ENCODE results near the gene C11orf42.

The C11orf42 gene

GRCh38 chr11:6201481-6201880 lies 3.9 kb upstream of the C11orf42 start:
- Histone ChIP-seq H3K27me3 (ENCODE audit: insufficient read depth, low read depth, severe bottlenecking) (no peaks in the 10 kb centered on the region), H3K27ac (no peak overlapping the region), H3K9me3 (ENCODE audit: severe bottlenecking) (no peaks in the 10 kb centered on the region), H3K4me3 (ENCODE audit: low read depth, low read length) (no peak overlapping the region), H3K36me3 (no peaks in the 10 kb centered on the region; the same call in 1 of the 2 replicates)
- no peak for TF ChIP-seq CTCF (IDR thresholded peaks at IDR 0.05; ENCODE audit: low read depth, low read length)
- no peak for DNase-seq

- H3K9me3 ChIP-seq (ENCODE audit: severe bottlenecking) = no peaks in the 10 kb centered on the region
- no peak for DNase-seq
- no peaks in the 10 kb centered on the region; the same call in 1 of the 2 replicates for H3K36me3 ChIP-seq
- TF ChIP-seq CTCF (IDR thresholded peaks at IDR 0.05; ENCODE audit: low read depth, low read length) = no peak
- H3K27ac ChIP-seq = no peak overlapping the region
- H3K4me3 ChIP-seq (ENCODE audit: low read depth, low read length) = no peak overlapping the region
- H3K27me3 ChIP-seq (ENCODE audit: insufficient read depth, low read depth, severe bottlenecking) = no peaks in the 10 kb centered on the region
Observed at GRCh38 chr11:6202041-6202440, 3.3 kb upstream of the C11orf42 start.

- no peaks in the 10 kb centered on the region for H3K9me3 ChIP-seq (ENCODE audit: severe bottlenecking)
- H3K27me3 ChIP-seq (ENCODE audit: insufficient read depth, low read depth, severe bottlenecking) = no peaks in the 10 kb centered on the region
- DNase-seq = no peak
- H3K36me3 ChIP-seq = no peaks in the 10 kb centered on the region; the same call in 1 of the 2 replicates
- no peak overlapping the region for H3K27ac ChIP-seq
- TF ChIP-seq CTCF (IDR thresholded peaks at IDR 0.05; ENCODE audit: low read depth, low read length) = no peak
- H3K4me3 ChIP-seq (ENCODE audit: low read depth, low read length) = no peak overlapping the region
Observed at GRCh38 chr11:6203327-6203726, 2.0 kb upstream of the C11orf42 start.

- Histone ChIP-seq H3K27ac (no peak overlapping the region), H3K4me3 (ENCODE audit: low read depth, low read length) (no peak overlapping the region), H3K27me3 (ENCODE audit: insufficient read depth, low read depth, severe bottlenecking) (no peaks in the 10 kb centered on the region), H3K36me3 (no peaks in the 10 kb centered on the region; the same call in 1 of the 2 replicates), H3K9me3 (ENCODE audit: severe bottlenecking) (no peaks in the 10 kb centered on the region)
- no peak for DNase-seq
- no peak for TF ChIP-seq CTCF (IDR thresholded peaks at IDR 0.05; ENCODE audit: low read depth, low read length)
Observed at GRCh38 chr11:6204706-6205105, 651 bp upstream of the C11orf42 start.

- TF ChIP-seq CTCF (IDR thresholded peaks at IDR 0.05; ENCODE audit: low read depth, low read length) = no peak
- Histone ChIP-seq H3K36me3 (peaks cover 4% of the 10 kb centered on the region), H3K9me3 (ENCODE audit: severe bottlenecking) (no peaks in the 10 kb centered on the region), H3K4me3 (ENCODE audit: low read depth, low read length) (no peak overlapping the region), H3K27ac (no peak overlapping the region), H3K27me3 (ENCODE audit: insufficient read depth, low read depth, severe bottlenecking) (no peaks in the 10 kb centered on the region)
- DNase-seq = no peak
Observed at GRCh38 chr11:6206456-6207180, 1.3 kb downstream of the C11orf42 start.

- no peak for TF ChIP-seq CTCF (IDR thresholded peaks at IDR 0.05; ENCODE audit: low read depth, low read length)
Observed at GRCh38 chr11:6209801-6210200, 4.4 kb downstream of the C11orf42 start.

More at GRCh38 chr11:6209801-6210200, 4.4 kb downstream of the C11orf42 start:
- no peaks in the 10 kb centered on the region for H3K27me3 ChIP-seq (ENCODE audit: insufficient read depth, low read depth, severe bottlenecking)
- H3K4me3 ChIP-seq (ENCODE audit: low read depth, low read length) = no peak overlapping the region
- H3K9me3 ChIP-seq (ENCODE audit: severe bottlenecking) = no peaks in the 10 kb centered on the region
- peaks cover 22% of the 10 kb centered on the region for H3K36me3 ChIP-seq
- no peak overlapping the region for H3K27ac ChIP-seq
- no peak for DNase-seq

Data from WERI-Rb-1 (cell line).